ENCODE measurements around the gene SPG7.

SPG7 gene

GRCh38 chr16:89510526-89510925 lies 2.3 kb downstream of the SPG7 start:
- no peaks in the 10 kb centered on the region for H3K27me3 ChIP-seq (replicated peaks; ENCODE audit: control insufficient read depth, insufficient read depth, low read length)
- no peak for DNase-seq (ENCODE audit: extremely low read depth, insufficient read length)
- TF ChIP-seq CTCF (IDR thresholded peaks at IDR 0.05; ENCODE audit: insufficient read depth, low read length, poor library complexity, severe bottlenecking), result no peak
- H3K36me3 ChIP-seq (ENCODE audit: control insufficient read depth, insufficient read depth, low read length), result peaks cover 12% of the 10 kb centered on the region
- H3K4me3 ChIP-seq (replicated peaks; ENCODE audit: low read depth, low read length), result no peak overlapping the region

GRCh38 chr16:89511374-89511773 lies 3.2 kb downstream of the SPG7 start:
- DNase-seq (ENCODE audit: extremely low read depth, insufficient read length), result no peak
- no peak overlapping the region for H3K4me3 ChIP-seq (replicated peaks; ENCODE audit: low read depth, low read length)
- peaks cover 17% of the 10 kb centered on the region for H3K36me3 ChIP-seq (ENCODE audit: control insufficient read depth, insufficient read depth, low read length)
- TF ChIP-seq CTCF (IDR thresholded peaks at IDR 0.05; ENCODE audit: insufficient read depth, low read length, poor library complexity, severe bottlenecking), result no peak
- no peaks in the 10 kb centered on the region for H3K27me3 ChIP-seq (replicated peaks; ENCODE audit: control insufficient read depth, insufficient read depth, low read length)

DNA sequence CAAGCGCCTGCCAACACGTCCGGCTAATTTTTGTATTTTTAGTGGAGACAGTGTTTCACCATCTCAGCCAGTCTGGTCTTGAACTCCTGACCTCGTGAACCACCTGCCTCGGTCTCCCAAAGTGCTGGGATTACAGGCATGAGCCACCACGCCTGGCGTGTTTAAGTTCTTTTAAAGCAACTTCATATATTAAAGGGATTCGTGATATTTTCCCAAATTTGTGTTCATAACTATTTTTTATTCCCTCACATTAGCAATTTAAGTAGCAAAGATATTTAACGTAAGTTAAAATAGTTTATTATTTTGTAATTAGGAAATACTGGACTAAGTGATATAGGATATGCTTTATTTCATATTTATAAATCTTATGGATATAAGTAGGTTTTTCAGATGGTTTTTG lies 4.2 kb downstream of the SPG7 start:
- Histone ChIP-seq H3K36me3 (ENCODE audit: control insufficient read depth, insufficient read depth, low read length) (peaks cover 24% of the 10 kb centered on the region), H3K4me3 (replicated peaks; ENCODE audit: low read depth, low read length) (no peak overlapping the region), H3K27me3 (replicated peaks; ENCODE audit: control insufficient read depth, insufficient read depth, low read length) (no peaks in the 10 kb centered on the region)
- TF ChIP-seq CTCF (IDR thresholded peaks at IDR 0.05; ENCODE audit: insufficient read depth, low read length, poor library complexity, severe bottlenecking), result no peak
- no peak for DNase-seq (ENCODE audit: extremely low read depth, insufficient read length)

GRCh38 chr16:89517128-89517527 lies 8.9 kb downstream of the SPG7 start:
- no peaks in the 10 kb centered on the region for H3K27me3 ChIP-seq (replicated peaks; ENCODE audit: control insufficient read depth, insufficient read depth, low read length)
- H3K36me3 ChIP-seq (ENCODE audit: control insufficient read depth, insufficient read depth, low read length), result peaks cover 28% of the 10 kb centered on the region
- no peak overlapping the region for H3K4me3 ChIP-seq (replicated peaks; ENCODE audit: low read depth, low read length)

GRCh38 chr16:89519881-89520280 lies 11.7 kb downstream of the SPG7 start:
- no peak overlapping the region for H3K4me3 ChIP-seq (replicated peaks; ENCODE audit: low read depth, low read length)
- no peaks in the 10 kb centered on the region for H3K27me3 ChIP-seq (replicated peaks; ENCODE audit: control insufficient read depth, insufficient read depth, low read length)
- peaks cover 40% of the 10 kb centered on the region for H3K36me3 ChIP-seq (ENCODE audit: control insufficient read depth, insufficient read depth, low read length)
- DNase-seq (ENCODE audit: extremely low read depth, insufficient read length), result no peak
- no peak for TF ChIP-seq CTCF (IDR thresholded peaks at IDR 0.05; ENCODE audit: insufficient read depth, low read length, poor library complexity, severe bottlenecking)

More at GRCh38 chr16:89517128-89517527, 8.9 kb downstream of the SPG7 start:
- no peak for DNase-seq (ENCODE audit: extremely low read depth, insufficient read length)
- no peak for TF ChIP-seq CTCF (IDR thresholded peaks at IDR 0.05; ENCODE audit: insufficient read depth, low read length, poor library complexity, severe bottlenecking)

GRCh38 chr16:89522287-89522686 lies 14.1 kb downstream of the SPG7 start:
- peaks cover 35% of the 10 kb centered on the region for H3K36me3 ChIP-seq (ENCODE audit: control insufficient read depth, insufficient read depth, low read length)
- TF ChIP-seq CTCF (IDR thresholded peaks at IDR 0.05; ENCODE audit: insufficient read depth, low read length, poor library complexity, severe bottlenecking), result no peak
- H3K4me3 ChIP-seq (replicated peaks; ENCODE audit: low read depth, low read length), result no peak overlapping the region
- DNase-seq (ENCODE audit: extremely low read depth, insufficient read length), result no peak
- H3K27me3 ChIP-seq (replicated peaks; ENCODE audit: control insufficient read depth, insufficient read depth, low read length), result no peaks in the 10 kb centered on the region
